ENCODE data around the gene PTPRD.

PTPRD gene

DNA sequence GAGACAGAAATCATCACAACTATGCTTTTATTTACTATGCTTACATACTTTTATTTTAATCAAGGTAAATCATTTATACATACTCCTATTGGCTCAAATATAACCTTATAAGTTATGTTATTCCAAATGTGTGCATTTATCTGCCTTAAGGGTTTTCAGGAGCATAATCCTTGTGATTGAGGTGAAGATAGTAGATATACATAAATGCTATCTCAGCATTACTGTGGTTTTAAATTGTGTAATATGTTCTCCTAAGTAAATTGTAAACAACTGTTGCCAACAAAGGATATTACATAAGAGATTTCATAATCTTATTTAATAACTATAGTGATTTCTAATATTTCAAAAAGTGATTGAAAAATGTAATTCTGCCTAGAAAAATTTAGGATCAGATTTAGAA lies 1438.4 kb downstream of the PTPRD start:
- Histone ChIP-seq H2AFZ (ENCODE audit: low read length, unreplicated experiment) (no peak overlapping the region), H3K4me1 (ENCODE audit: control insufficient read depth, insufficient read depth, low read length, unreplicated experiment) (no peaks in the 10 kb centered on the region), H3K36me3 (ENCODE audit: insufficient read depth, low read length) (no peaks in the 10 kb centered on the region), H3K4me3 (ENCODE audit: low read depth, low read length) (no peak overlapping the region), H3K27me3 (ENCODE audit: insufficient read depth, low read length) (no peaks in the 10 kb centered on the region), H3K27ac (ENCODE audit: low read depth, low read length) (no peak overlapping the region), H3K79me2 (ENCODE audit: control insufficient read depth, insufficient read depth, low read length, unreplicated experiment) (no peaks in the 10 kb centered on the region)

DNA sequence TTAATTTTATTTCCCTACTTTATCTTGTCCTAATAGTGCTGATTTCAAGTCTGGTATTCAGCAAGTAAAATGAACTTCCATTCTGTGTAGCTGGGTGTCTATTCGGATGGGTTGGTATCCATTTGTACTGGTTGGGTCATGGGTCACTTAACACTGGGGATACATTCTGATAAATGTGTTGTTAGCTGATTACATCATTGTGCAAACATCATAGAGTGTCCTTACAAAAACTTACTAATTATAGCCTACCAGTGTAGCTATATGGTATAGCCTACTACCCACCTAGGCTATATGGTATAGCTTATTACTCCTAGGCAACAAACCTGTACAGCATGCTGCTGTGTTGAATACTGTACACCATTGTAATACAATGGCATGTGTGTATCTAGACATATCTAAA lies 1439.5 kb downstream of the PTPRD start:
- H3K27ac ChIP-seq (ENCODE audit: low read depth, low read length) = no peak overlapping the region
- H3K4me3 ChIP-seq (ENCODE audit: low read depth, low read length) = no peak overlapping the region
- no peaks in the 10 kb centered on the region for H3K79me2 ChIP-seq (ENCODE audit: control insufficient read depth, insufficient read depth, low read length, unreplicated experiment)
- no peaks in the 10 kb centered on the region for H3K4me1 ChIP-seq (ENCODE audit: control insufficient read depth, insufficient read depth, low read length, unreplicated experiment)
- no peaks in the 10 kb centered on the region for H3K36me3 ChIP-seq (ENCODE audit: insufficient read depth, low read length)
- H2AFZ ChIP-seq (ENCODE audit: low read length, unreplicated experiment) = no peak overlapping the region
- H3K27me3 ChIP-seq (ENCODE audit: insufficient read depth, low read length) = no peaks in the 10 kb centered on the region

DNA sequence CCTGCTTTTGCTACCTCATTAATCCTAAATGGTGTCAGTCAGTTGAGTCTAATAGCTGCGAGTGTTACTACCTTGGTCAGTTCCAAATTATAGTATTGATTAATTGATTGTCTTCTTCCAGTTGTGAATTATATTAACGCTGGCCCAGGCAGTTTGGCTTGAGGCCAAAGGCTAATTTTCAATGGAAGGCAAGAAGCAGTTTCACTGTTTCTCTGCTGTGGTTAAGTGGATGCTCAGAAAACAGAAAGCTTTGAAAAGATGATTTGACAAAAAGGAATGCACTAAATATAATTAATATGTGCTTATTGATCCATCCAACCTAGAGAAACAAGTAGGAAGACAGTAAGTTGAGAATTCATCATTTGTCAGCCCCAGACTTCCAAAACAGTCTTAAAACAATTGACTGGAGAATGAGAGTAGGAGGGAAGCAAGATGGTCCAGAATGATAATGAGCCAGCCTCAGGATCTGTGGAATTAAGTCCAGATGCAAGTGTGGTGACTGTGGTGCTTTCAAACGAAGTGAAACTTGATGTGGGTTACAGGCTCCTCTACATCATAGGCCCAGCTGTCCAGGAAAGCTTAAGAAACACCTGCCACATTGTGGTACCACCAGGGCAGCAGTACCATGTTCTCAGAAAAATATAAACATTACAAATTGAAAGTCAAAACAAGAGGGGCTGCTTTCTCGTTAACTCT lies 1442.2 kb downstream of the PTPRD start:
- Histone ChIP-seq H3K27ac (ENCODE audit: low read depth, low read length) (no peak overlapping the region), H3K4me3 (ENCODE audit: low read depth, low read length) (no peak overlapping the region)

GRCh38 chr9:9142001-9142400 lies 1470.8 kb downstream of the PTPRD start:
- H3K4me1 ChIP-seq (ENCODE audit: control insufficient read depth, insufficient read depth, low read length, unreplicated experiment) = no peaks in the 10 kb centered on the region
- no peaks in the 10 kb centered on the region for H3K79me2 ChIP-seq (ENCODE audit: control insufficient read depth, insufficient read depth, low read length, unreplicated experiment)
- no peaks in the 10 kb centered on the region for H3K27me3 ChIP-seq (ENCODE audit: insufficient read depth, low read length)
- H2AFZ ChIP-seq (ENCODE audit: low read length, unreplicated experiment) = no peak overlapping the region
- H3K27ac ChIP-seq (ENCODE audit: low read depth, low read length) = no peak overlapping the region
- no peaks in the 10 kb centered on the region for H3K36me3 ChIP-seq (ENCODE audit: insufficient read depth, low read length)
- H3K4me3 ChIP-seq (ENCODE audit: low read depth, low read length) = no peak overlapping the region

More for the DNA sequence above, 1442.2 kb downstream of the PTPRD start:
- Histone ChIP-seq H3K27me3 (ENCODE audit: insufficient read depth, low read length) (no peaks in the 10 kb centered on the region), H2AFZ (ENCODE audit: low read length, unreplicated experiment) (no peak overlapping the region), H3K79me2 (ENCODE audit: control insufficient read depth, insufficient read depth, low read length, unreplicated experiment) (no peaks in the 10 kb centered on the region), H3K4me1 (ENCODE audit: control insufficient read depth, insufficient read depth, low read length, unreplicated experiment) (no peaks in the 10 kb centered on the region), H3K36me3 (ENCODE audit: insufficient read depth, low read length) (no peaks in the 10 kb centered on the region)

- H3K4me3 ChIP-seq (ENCODE audit: low read depth, low read length) = no peak overlapping the region
- no peaks in the 10 kb centered on the region for H3K27me3 ChIP-seq (ENCODE audit: insufficient read depth, low read length)
- H3K4me1 ChIP-seq (ENCODE audit: control insufficient read depth, insufficient read depth, low read length, unreplicated experiment) = no peaks in the 10 kb centered on the region
- H2AFZ ChIP-seq (ENCODE audit: low read length, unreplicated experiment) = no peak overlapping the region
- no peak overlapping the region for H3K27ac ChIP-seq (ENCODE audit: low read depth, low read length)
- H3K36me3 ChIP-seq (ENCODE audit: insufficient read depth, low read length) = no peaks in the 10 kb centered on the region
- no peaks in the 10 kb centered on the region for H3K79me2 ChIP-seq (ENCODE audit: control insufficient read depth, insufficient read depth, low read length, unreplicated experiment)
These were observed 1479.3 kb downstream of the PTPRD start for GRCh38 chr9:9133526-9133925.

DNA sequence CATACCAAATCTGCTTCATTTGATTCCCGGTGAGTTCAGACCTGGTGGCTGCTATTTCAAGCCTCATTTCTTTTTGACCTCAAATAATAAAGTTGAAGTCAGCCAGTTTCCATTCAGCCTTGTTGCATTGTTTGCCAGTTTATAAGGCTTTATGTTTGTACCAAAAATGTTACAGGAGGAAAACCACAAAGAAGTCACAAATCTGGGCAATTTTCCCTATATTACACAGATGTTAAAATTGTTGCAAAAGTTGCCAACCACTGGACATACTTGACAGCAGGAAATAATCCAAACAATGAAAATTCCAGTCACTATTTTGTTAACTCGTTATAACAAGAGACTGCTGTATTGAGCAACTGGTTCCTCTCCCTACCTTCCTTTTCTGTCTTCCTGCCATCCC lies 1488.2 kb downstream of the PTPRD start:
- no peak overlapping the region for H3K4me3 ChIP-seq (ENCODE audit: low read depth, low read length)
- H2AFZ ChIP-seq (ENCODE audit: low read length, unreplicated experiment) = no peak overlapping the region
- H3K27ac ChIP-seq (ENCODE audit: low read depth, low read length) = no peak overlapping the region
- H3K27me3 ChIP-seq (ENCODE audit: insufficient read depth, low read length) = no peaks in the 10 kb centered on the region
- no peaks in the 10 kb centered on the region for H3K79me2 ChIP-seq (ENCODE audit: control insufficient read depth, insufficient read depth, low read length, unreplicated experiment)
- no peaks in the 10 kb centered on the region for H3K36me3 ChIP-seq (ENCODE audit: insufficient read depth, low read length)
- no peaks in the 10 kb centered on the region for H3K4me1 ChIP-seq (ENCODE audit: control insufficient read depth, insufficient read depth, low read length, unreplicated experiment)

GRCh38 chr9:9122230-9122875 lies 1490.4 kb downstream of the PTPRD start:
- Histone ChIP-seq H3K27ac (ENCODE audit: low read depth, low read length) (no peak overlapping the region), H3K79me2 (ENCODE audit: control insufficient read depth, insufficient read depth, low read length, unreplicated experiment) (no peaks in the 10 kb centered on the region), H3K36me3 (ENCODE audit: insufficient read depth, low read length) (no peaks in the 10 kb centered on the region), H3K4me3 (ENCODE audit: low read depth, low read length) (no peak overlapping the region), H2AFZ (ENCODE audit: low read length, unreplicated experiment) (no peak overlapping the region), H3K27me3 (ENCODE audit: insufficient read depth, low read length) (no peaks in the 10 kb centered on the region), H3K4me1 (ENCODE audit: control insufficient read depth, insufficient read depth, low read length, unreplicated experiment) (no peaks in the 10 kb centered on the region)

DNA sequence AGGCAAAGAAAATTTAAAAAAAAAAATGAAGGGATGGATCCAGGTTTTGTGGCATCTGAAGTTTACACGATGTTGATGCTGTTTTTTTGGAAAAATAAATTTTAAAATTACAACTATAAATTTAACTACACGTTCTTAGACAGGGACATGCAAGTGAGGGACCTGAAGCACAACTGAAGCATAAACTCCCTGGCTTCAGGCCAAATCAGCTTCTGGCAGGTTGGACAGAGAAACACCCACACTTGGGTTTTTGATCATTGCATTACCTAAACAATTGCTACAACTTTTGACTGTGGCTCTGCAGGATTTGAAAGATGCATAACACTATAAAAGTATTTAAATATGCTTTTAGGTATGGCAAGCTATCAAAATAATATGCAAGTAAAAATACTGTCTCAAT lies 1494.9 kb downstream of the PTPRD start:
- Histone ChIP-seq H3K36me3 (ENCODE audit: insufficient read depth, low read length) (no peaks in the 10 kb centered on the region), H3K27ac (ENCODE audit: low read depth, low read length) (no peak overlapping the region), H3K4me1 (ENCODE audit: control insufficient read depth, insufficient read depth, low read length, unreplicated experiment) (no peaks in the 10 kb centered on the region), H3K79me2 (ENCODE audit: control insufficient read depth, insufficient read depth, low read length, unreplicated experiment) (no peaks in the 10 kb centered on the region), H3K4me3 (ENCODE audit: low read depth, low read length) (no peak overlapping the region), H3K27me3 (ENCODE audit: insufficient read depth, low read length) (no peaks in the 10 kb centered on the region), H2AFZ (ENCODE audit: low read length, unreplicated experiment) (no peak overlapping the region)

- Histone ChIP-seq H3K36me3 (ENCODE audit: insufficient read depth, low read length) (no peaks in the 10 kb centered on the region), H3K27me3 (ENCODE audit: insufficient read depth, low read length) (no peaks in the 10 kb centered on the region), H2AFZ (ENCODE audit: low read length, unreplicated experiment) (no peak overlapping the region)
These were observed 1500.6 kb downstream of the PTPRD start for GRCh38 chr9:9112001-9112720.

DNA sequence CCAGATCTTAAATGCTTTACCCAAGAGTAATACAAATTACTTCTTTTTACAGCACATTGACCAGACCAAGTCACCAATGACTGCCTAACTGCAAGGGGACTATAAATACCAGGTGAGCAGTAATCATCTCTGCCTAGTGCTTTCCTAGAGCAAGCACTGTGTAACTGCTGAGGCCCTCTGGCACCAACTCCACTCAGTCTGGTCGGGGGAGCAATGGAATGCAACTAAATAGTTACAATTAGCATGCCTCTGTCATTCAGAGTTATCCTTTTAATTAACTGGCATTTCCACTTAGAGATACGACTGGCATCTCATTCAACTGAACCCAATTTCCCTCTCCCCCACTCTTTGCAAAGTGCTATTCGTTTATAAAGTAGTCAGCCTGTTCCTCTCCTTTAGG lies 1504.2 kb downstream of the PTPRD start:
- H3K4me1 ChIP-seq (ENCODE audit: control insufficient read depth, insufficient read depth, low read length, unreplicated experiment) = no peaks in the 10 kb centered on the region
- H2AFZ ChIP-seq (ENCODE audit: low read length, unreplicated experiment) = no peak overlapping the region
- H3K27ac ChIP-seq (ENCODE audit: low read depth, low read length) = no peak overlapping the region
- H3K27me3 ChIP-seq (ENCODE audit: insufficient read depth, low read length) = no peaks in the 10 kb centered on the region
- H3K79me2 ChIP-seq (ENCODE audit: control insufficient read depth, insufficient read depth, low read length, unreplicated experiment) = no peaks in the 10 kb centered on the region
- no peak overlapping the region for H3K4me3 ChIP-seq (ENCODE audit: low read depth, low read length)
- H3K36me3 ChIP-seq (ENCODE audit: insufficient read depth, low read length) = no peaks in the 10 kb centered on the region

More at GRCh38 chr9:9112001-9112720, 1500.6 kb downstream of the PTPRD start:
- Histone ChIP-seq H3K4me3 (ENCODE audit: low read depth, low read length) (no peak overlapping the region), H3K4me1 (ENCODE audit: control insufficient read depth, insufficient read depth, low read length, unreplicated experiment) (no peaks in the 10 kb centered on the region), H3K27ac (ENCODE audit: low read depth, low read length) (no peak overlapping the region), H3K79me2 (ENCODE audit: control insufficient read depth, insufficient read depth, low read length, unreplicated experiment) (no peaks in the 10 kb centered on the region)

GRCh38 chr9:9102295-9102694 lies 1510.5 kb downstream of the PTPRD start:
- H3K4me1 ChIP-seq (ENCODE audit: control insufficient read depth, insufficient read depth, low read length, unreplicated experiment) = no peaks in the 10 kb centered on the region
- H3K79me2 ChIP-seq (ENCODE audit: control insufficient read depth, insufficient read depth, low read length, unreplicated experiment) = no peaks in the 10 kb centered on the region
- H3K27me3 ChIP-seq (ENCODE audit: insufficient read depth, low read length) = no peaks in the 10 kb centered on the region
- no peak overlapping the region for H2AFZ ChIP-seq (ENCODE audit: low read length, unreplicated experiment)
- H3K27ac ChIP-seq (ENCODE audit: low read depth, low read length) = no peak overlapping the region
- H3K36me3 ChIP-seq (ENCODE audit: insufficient read depth, low read length) = no peaks in the 10 kb centered on the region
- no peak overlapping the region for H3K4me3 ChIP-seq (ENCODE audit: low read depth, low read length)
